Body of pancreas (tissue), 4 donors: ENCODE results near the gene ZC2HC1C. TPM values are rescaled to one million over a fixed set of nuclear protein-coding genes. Genes with fewer than 3 reads are reported as not detected.

Experiments used
- ATAC-seq: fragments of 150-250 bp; one replicate; pipeline ENCODE4 v1.9.1; 2016
- DNase-seq, 4 donors: peaks; one replicate each; pipeline ENCODE4 v3.0.0-alpha.2; 2019
- H3K27ac ChIP-seq, 4 donors: fragments of 200-600 bp; sonication (generic); 1 replicate in 3 of 4; 2 replicates in 1 of 4; pipeline versions ENCODE4 v1.5.1 to v1.6.1; 2016 to 2019; ENCODE audit warnings: mild to moderate bottlenecking in 1 of 4, mixed read lengths in 1 of 4, moderate library complexity in 1 of 4
- H3K27me3 ChIP-seq, 2 donors: fragments of 200-600 bp; sonication (generic); one replicate each; pipeline ENCODE4 v1.6.0; 2016; ENCODE audit warnings: mild to moderate bottlenecking in 1 of 2
- H3K36me3 ChIP-seq, 2 donors: fragments of 200-600 bp; sonication (generic); replicated peaks in 1 of 2; 2 replicates each; pipeline ENCODE4 v1.5.1; 2016; ENCODE audit warnings: low read depth in 2 of 2; ENCODE audit not compliant: insufficient read depth in 1 of 2
- H3K4me1 ChIP-seq: fragments of 200-600 bp; sonication (generic); one replicate; pipeline ENCODE4 v1.6.0; 2016
- H3K4me3 ChIP-seq, 2 donors: fragments of 200-600 bp; sonication (generic); 1 replicate in 1 of 2; 2 replicates in 1 of 2; pipeline ENCODE4 v1.5.1; 2016 to 2019
- H3K9me3 ChIP-seq, 3 donors: fragments of 200-600 bp; sonication (generic); 1 replicate in 2 of 3; 2 replicates in 1 of 3; pipeline ENCODE4 v1.5.1; 2016
- CTCF ChIP-seq, 7 experiments: fragments of 450-650 bp in 4 of 7; fragments of 200-600 bp in 3 of 7; sonication (generic) in 3 of 7; IDR thresholded peaks; one replicate each; pipeline ENCODE4 v1.5.1; 2016 to 2019; ENCODE audit warnings: antibody characterized with exemption in 7 of 7
- POLR2A ChIP-seq, 3 donors: fragments of 450-650 bp; IDR thresholded peaks; one replicate each; pipeline ENCODE4 v1.6.1; 2016; ENCODE audit warnings: antibody characterized with exemption in 3 of 3, mild to moderate bottlenecking in 2 of 3
- WGBS, 2 donors: methylation state at CpG; one replicate each; pipeline ENCODE4 v1.1.5; 2017; 5-methylcytosine and 5-hydroxymethylcytosine counted together
- intact Hi-C: fragments of 100-400 bp; cut with DNase I; formaldehyde crosslinking; loops from one replicate; pipeline ENCODE4 v1.15.1; 2023
- total RNA-seq, 2 donors: library from RNA; depleted of rRNA; stranded (reverse); fragments of >200 nt; gene quantifications; one replicate each; pipeline ENCODE4 v1.1.0, GENCODE V29; 2016

ZC2HC1C gene
- total RNA-seq, 2 donors from 2014 or later, result 7.3 to 7.8 TPM

- DNase-seq (no peak), ATAC-seq (no peak)
- Histone ChIP-seq H3K27me3 (no peaks in the 10 kb centered on the region), H3K27ac (no peak overlapping the region), H3K4me3 (no peak overlapping the region), H3K9me3 (no peaks in the 10 kb centered on the region), H3K36me3 (peaks cover 0 to 30% of the 10 kb centered on the region in 2 donors), H3K4me1 (no peaks in the 10 kb centered on the region)
- intact Hi-C loops, result no loop called here
- no peak for TF ChIP-seq POLR2A (IDR thresholded peaks at IDR 0.05)
- no peak for TF ChIP-seq CTCF (IDR thresholded peaks at IDR 0.05)
Observed at GRCh38 chr14:75098212-75098611, 28.8 kb downstream of the ZC2HC1C start.

- intact Hi-C loops, result no loop called here
Observed at GRCh38 chr14:75098682-75099081, 29.2 kb downstream of the ZC2HC1C start.

GRCh38 chr14:75101491-75101890 is 32.0 kb downstream of the ZC2HC1C start:
- intact Hi-C loops, result no loop called here
- 73 to 86% methylated on average over 4 of the region's 4 CpGs for WGBS, 2 donors
- Histone ChIP-seq H3K4me3 (no peak overlapping the region), H3K9me3 (no peaks in the 10 kb centered on the region), H3K4me1 (no peaks in the 10 kb centered on the region), H3K36me3 (peaks cover 0 to 29% of the 10 kb centered on the region in 2 donors), H3K27ac (no peak overlapping the region), H3K27me3 (no peaks in the 10 kb centered on the region)
- ATAC-seq, result no peak
- no peak for TF ChIP-seq CTCF (IDR thresholded peaks at IDR 0.05)
- TF ChIP-seq POLR2A (IDR thresholded peaks at IDR 0.05), result no peak
- DNase-seq, result no peak

More at GRCh38 chr14:75098682-75099081, 29.2 kb downstream of the ZC2HC1C start:
- Histone ChIP-seq H3K4me1 (no peaks in the 10 kb centered on the region), H3K27ac (no peak overlapping the region), H3K9me3 (no peaks in the 10 kb centered on the region), H3K4me3 (no peak overlapping the region), H3K36me3 (peaks cover 0 to 33% of the 10 kb centered on the region in 2 donors), H3K27me3 (no peaks in the 10 kb centered on the region)
- WGBS, 2 donors, result 58 to 60% methylated on average over 1 of the region's 1 CpG
- no peak for ATAC-seq
- TF ChIP-seq POLR2A (IDR thresholded peaks at IDR 0.05), result no peak
- TF ChIP-seq CTCF (IDR thresholded peaks at IDR 0.05), result no peak
- no peak for DNase-seq

- WGBS, 2 donors, result 74 to 85% methylated on average over 3 of the region's 3 CpGs
- H3K36me3 ChIP-seq, result peaks cover 12 to 30% of the 10 kb centered on the region in 2 donors
- no peak for ATAC-seq
Observed at GRCh38 chr14:75107186-75107585, 37.7 kb downstream of the ZC2HC1C start.

More at GRCh38 chr14:75107186-75107585, 37.7 kb downstream of the ZC2HC1C start:
- no peak overlapping the region for H3K27ac ChIP-seq
- no peak overlapping the region for H3K4me3 ChIP-seq
- no peaks in the 10 kb centered on the region for H3K4me1 ChIP-seq
- no peak for DNase-seq
- H3K27me3 ChIP-seq, result no peaks in the 10 kb centered on the region
- intact Hi-C loops, result no loop called here
- no peaks in the 10 kb centered on the region for H3K9me3 ChIP-seq
- TF ChIP-seq CTCF (IDR thresholded peaks at IDR 0.05) (no peak), POLR2A (IDR thresholded peaks at IDR 0.05) (no peak)
